HG03095 (cell line): Measurements from ENCODE around the gene LY6G6F.

Source experiments
- ATAC-seq: cut with Tn5 transposase; IDR thresholded peaks from one replicate; pipeline ENCODE4 v1.9.1; 2021; ENCODE audit warnings: moderate library complexity; ENCODE audit not compliant: unreplicated experiment

LY6G6F gene

DNA sequence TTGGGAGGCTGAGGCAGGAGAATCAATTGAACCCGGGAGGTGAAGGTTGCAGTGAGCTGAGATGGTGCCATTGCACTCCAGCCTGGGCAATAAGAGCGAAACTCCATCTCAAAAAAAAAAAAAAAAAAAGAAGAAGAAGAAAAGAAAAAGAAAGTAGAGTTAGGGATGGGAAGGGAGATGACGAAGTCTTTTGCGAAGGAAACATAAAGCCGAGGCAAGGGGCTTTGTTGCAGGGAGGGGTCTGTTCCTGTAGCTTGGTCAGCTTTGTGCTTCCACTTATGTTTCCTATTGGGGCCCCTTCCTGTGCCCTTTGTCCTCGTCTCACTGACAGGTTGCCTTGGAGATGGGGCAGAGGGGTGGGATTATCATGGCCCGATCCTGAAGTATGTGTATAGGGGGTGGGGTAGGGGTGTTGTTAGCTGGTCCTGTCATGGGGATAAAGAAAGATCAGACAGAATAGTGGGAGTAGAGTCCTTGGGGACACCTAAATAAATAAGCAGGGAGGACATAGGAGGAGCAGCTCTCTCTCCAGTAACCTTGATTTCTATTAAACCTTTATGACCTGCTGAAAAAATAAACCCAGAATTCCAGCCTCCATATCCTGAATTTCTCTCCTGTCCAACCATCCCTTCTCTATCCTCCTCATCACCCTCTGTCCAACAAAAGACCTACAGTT is 30.8 kb downstream of the LY6G6F start:
- no peak for ATAC-seq

DNA sequence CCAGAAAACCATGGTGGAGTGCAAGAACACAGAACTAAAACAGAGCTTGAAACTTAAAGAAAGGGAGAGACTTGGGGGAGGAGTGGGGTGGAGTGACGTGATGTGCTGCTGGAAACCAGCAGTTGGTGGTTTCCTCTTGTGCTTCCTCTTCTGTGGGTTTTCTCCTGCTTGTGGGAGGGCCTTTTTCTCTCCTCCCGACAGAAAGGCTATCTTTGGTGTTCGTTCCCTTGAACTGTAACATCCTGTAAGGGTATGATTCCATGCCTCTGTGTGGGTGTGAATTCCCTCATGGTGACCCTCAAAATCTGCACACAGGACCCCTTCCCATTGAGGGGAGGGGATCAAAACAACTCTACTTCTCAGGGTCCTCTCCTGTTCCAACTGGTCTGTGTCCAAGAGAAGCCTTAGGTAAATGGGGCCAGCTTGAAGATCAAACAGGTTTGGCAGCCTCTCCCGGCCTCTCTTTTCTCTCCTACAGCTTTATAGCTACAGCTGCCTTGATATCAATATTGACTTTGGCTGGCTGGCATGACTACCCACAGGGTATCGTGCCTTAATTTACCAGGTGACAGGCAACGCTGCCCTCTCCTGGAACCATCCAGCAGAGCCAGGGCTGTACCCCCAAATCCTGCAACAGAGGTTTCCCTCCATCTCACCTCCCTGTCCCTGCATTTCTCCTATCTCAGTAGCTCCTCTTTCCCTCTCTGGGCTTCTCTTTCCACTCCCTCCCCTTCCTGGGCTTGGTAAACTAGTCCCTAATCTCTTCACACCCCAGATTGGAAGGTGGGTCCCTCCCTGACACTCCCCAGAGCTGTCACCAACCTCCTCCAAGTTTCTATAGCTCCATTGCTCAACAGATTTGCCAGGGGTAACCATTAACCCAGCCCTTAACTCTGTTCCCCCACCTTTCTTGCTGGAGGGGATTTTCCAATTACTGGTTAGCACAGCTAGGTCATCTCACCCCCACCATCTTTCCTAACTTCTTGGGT is 31.6 kb downstream of the LY6G6F start:
- ATAC-seq, result no peak

DNA sequence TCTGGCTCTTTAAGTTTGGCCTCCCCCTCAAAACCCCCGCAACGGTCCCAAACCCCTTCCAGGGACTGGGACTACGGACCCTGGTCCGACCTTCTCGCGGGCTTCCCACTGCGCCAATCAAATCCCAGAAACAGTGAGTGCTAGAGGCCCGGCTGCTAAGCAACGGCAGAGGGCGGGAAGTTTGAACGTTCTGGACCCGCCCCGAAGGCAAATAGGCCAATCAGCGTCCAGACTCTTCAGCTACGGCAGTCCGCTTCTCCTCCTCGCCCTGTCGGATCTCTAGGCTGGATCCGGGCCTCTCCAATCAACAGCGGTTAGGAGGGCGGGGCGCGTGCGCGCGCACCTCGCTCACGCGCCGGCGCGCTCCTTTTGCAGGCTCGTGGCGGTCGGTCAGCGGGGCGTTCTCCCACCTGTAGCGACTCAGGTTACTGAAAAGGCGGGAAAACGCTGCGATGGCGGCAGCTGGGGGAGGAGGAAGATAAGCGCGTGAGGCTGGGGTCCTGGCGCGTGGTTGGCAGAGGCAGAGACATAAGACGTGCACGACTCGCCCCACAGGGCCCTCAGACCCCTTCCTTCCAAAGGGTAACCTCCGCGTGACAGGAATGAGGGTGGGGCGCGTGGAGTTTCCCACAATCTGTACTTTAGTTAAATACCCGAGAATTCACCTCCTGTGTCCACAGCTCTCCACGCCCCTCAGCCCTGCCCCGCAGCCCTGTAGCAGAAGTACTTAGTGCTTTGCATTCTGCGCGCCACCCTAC is 33.2 kb downstream of the LY6G6F start, which contains the start of gene MSH5:
MSH5 (plus strand) TSS at position 367 of the 758 bp plus-strand sequence. CDS start 462 bp downstream, outside the sequence.
- peak; percentile 69 for ATAC-seq

DNA sequence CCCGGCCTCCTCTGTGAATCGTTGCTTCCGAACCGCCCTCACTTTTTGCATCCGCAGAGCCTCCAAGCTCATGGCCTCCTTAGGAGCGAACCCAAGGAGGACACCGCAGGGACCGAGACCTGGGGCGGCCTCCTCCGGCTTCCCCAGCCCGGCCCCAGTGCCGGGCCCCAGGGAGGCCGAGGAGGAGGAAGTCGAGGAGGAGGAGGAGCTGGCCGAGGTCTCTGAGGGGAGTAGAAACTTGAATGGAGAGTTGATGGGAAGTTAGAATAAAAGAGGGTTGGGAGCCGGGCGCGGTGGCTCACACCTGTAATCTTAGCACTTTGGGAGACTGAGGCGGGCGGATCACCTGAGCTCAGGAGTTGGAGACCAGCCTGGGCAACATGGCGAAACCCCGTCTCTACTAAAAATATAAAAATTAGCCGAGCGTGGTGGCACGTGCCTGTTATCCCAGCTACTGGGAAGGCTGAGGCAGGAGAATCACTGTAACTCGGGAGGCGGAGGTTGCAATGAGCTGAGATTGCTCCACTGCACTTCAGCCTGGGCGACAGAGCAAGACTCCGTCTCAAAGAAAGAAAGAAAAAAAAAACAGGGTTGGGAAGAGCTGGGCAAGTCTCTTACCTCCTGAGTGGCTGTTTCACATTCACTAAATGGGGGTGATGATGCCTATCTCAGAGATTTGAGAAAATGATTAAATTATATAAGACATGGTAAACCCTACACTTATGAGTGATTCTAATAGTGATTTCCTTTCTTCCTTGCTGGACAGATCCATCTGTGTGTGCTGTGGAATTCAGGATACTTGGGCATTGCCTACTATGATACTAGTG is 33.9 kb downstream of the LY6G6F start:
- no peak for ATAC-seq

- ATAC-seq, result no peak
Observed at GRCh38 chr6:31741815-31742214, 35.1 kb downstream of the LY6G6F start.

DNA sequence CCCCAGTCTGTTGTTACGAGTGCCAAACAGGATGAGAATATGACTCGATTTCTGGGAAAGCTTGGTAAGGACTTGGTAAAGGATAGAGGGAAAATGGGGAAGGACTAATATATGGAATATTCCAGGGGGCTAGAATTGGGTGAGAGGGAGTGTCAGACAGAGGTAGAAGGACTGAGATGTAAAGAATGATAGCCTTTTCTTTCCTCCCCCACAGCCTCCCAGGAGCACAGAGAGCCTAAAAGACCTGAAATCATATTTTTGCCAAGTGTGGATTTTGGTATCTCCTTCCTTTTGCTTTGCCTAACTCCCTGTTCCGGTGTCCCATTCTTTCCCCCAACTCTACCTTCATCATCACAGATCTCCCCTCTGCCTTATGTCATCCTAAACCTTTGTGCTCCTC is 36.2 kb downstream of the LY6G6F start:
- ATAC-seq, result no peak

GRCh38 chr6:31744422-31744821 is 37.8 kb downstream of the LY6G6F start:
- ATAC-seq, result no peak

- no peak for ATAC-seq
Observed at GRCh38 chr6:31749301-31750036, 42.8 kb downstream of the LY6G6F start.

DNA sequence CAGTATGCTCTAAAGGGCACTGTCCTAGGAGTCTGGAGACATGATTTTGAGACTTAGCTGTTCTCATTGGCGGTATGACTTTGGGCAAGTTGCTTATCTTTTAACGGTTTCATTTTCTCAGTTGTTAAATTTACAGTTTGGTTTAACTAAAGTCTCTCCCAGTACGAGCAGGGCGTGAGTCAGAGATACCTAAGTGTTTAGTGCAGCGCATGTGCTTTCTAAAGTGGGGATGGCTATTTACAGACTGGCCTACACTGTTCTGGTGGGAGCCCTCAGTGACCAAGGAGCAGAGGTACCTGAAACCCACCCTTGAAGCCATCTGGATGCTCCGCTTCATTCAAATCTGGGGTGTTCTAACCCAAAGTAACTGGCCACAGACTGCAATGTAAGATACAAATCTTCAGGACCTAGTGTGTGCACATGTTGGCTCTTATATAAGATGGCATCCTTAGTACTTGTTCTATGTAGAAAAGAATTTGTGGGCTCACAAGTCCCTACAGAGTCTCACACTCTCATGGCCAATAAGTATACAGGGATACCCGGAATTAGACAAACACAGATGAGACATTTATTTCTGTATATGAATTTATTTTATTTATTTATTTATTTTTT is 43.9 kb downstream of the LY6G6F start:
- no peak for ATAC-seq

- ATAC-seq, result no peak
Observed at GRCh38 chr6:31752739-31753319, 46.2 kb downstream of the LY6G6F start.

GRCh38 chr6:31758281-31758680 is 51.6 kb downstream of the LY6G6F start:
- ATAC-seq, result no peak
